ENCODE results near the gene RNF31. TPM values are rescaled to one million over a fixed set of nuclear protein-coding genes. Genes with fewer than 3 reads are reported as not detected.
A peak's percentile ranks its signal among the peaks of the same experiment; 100 is the strongest.

RNF31 gene
- polyA plus RNA-seq, 1 donor from 2014 or later, result 98.7 TPM

DNA sequence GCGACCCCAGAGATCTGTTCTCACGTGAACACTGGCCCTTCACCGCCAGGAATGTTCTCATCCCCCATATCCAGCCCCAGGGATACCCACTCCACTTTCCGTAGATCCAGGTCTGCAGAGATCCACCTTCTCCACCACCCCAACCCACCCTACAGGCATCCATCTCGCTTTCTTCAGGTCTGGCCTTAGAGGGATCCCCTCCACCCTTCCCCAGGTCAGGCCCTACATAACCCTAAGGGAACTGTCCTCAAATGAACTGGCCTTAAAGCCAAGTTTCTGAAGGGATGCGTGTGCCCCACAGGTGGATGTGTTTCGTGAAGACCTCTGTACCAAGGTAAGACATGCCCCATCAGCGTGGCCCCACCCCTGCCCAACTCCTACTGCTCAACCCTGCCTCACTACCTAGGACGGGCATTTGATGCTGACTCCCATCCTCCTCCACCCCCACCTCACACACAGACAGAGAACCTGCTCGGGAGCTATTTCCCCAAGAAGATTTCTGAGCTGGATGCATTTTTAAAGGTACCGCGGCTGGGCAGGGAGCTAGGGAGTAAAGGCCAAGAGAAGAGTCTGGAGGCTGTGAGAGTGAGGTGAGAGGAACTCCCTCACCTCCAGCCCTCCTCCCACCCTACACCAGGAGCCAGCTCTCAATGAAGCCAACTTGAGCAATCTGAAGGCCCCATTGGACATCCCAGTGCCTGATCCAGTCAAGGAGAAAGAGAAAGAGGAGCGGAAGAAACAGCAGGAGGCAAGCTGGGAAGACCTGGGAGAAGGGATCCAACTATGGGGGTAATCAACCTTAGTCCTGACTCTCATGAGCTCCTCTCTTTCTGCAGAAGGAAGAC lies 10.4 kb upstream of the RNF31 start:
- Histone ChIP-seq H3K79me2 (replicated peaks; ENCODE audit: insufficient read depth, low read length) (peaks cover 10% of the 10 kb centered on the region), H3K9me3 (ENCODE audit: low read length) (no peaks in the 10 kb centered on the region), H3K36me3 (ENCODE audit: insufficient read depth, low read length) (no peaks in the 10 kb centered on the region), H3K4me3 (ENCODE audit: low read length) (peak overlapping the region; percentile 74), H4K20me1 (ENCODE audit: insufficient read depth) (no peaks in the 10 kb centered on the region), H3K27ac (ENCODE audit: low read length) (no peak overlapping the region), H3K27me3 (ENCODE audit: insufficient read depth, low read depth, low read length) (no peaks in the 10 kb centered on the region), H3K9ac (ENCODE audit: low read length) (peak overlapping the region; percentile 67), H3K4me2 (ENCODE audit: low read length) (no peak overlapping the region), H3F3A (ENCODE audit: insufficient read depth, low read length, poor library complexity, severe bottlenecking) (peaks cover 8% of the 10 kb centered on the region), H3K9me2 (ENCODE audit: insufficient read depth, low read length) (no peaks in the 10 kb centered on the region), H2AFZ (ENCODE audit: low read depth, low read length) (no peak overlapping the region)
- TF ChIP-seq RAD21 (conservative IDR thresholded peaks at IDR 0.05) (no peak), SMC3 (conservative IDR thresholded peaks at IDR 0.05; ENCODE audit: poor library complexity) (no peak), POLR2AphosphoS5 (IDR thresholded peaks at IDR 0.05) (no peak), TAF1 (IDR thresholded peaks at IDR 0.05; ENCODE audit: low read depth) (no peak), MXI1 (conservative IDR thresholded peaks at IDR 0.05; ENCODE audit: poor library complexity, severe bottlenecking) (no peak), EP300 (conservative IDR thresholded peaks at IDR 0.05; ENCODE audit: poor library complexity, severe bottlenecking) (no peak), EZH2 (IDR thresholded peaks at IDR 0.05; ENCODE audit: borderline replicate concordance, insufficient read depth, low read length, poor library complexity, severe bottlenecking) (no peak)
- TF ChIP-seq, protein P1, sequence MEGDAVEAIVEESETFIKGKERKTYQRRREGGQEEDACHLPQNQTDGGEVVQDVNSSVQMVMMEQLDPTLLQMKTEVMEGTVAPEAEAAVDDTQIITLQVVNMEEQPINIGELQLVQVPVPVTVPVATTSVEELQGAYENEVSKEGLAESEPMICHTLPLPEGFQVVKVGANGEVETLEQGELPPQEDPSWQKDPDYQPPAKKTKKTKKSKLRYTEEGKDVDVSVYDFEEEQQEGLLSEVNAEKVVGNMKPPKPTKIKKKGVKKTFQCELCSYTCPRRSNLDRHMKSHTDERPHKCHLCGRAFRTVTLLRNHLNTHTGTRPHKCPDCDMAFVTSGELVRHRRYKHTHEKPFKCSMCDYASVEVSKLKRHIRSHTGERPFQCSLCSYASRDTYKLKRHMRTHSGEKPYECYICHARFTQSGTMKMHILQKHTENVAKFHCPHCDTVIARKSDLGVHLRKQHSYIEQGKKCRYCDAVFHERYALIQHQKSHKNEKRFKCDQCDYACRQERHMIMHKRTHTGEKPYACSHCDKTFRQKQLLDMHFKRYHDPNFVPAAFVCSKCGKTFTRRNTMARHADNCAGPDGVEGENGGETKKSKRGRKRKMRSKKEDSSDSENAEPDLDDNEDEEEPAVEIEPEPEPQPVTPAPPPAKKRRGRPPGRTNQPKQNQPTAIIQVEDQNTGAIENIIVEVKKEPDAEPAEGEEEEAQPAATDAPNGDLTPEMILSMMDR (IDR thresholded peaks at IDR 0.05; ENCODE audit: poor library complexity, severe bottlenecking), result no peak
- TF ChIP-seq, protein P2, sequence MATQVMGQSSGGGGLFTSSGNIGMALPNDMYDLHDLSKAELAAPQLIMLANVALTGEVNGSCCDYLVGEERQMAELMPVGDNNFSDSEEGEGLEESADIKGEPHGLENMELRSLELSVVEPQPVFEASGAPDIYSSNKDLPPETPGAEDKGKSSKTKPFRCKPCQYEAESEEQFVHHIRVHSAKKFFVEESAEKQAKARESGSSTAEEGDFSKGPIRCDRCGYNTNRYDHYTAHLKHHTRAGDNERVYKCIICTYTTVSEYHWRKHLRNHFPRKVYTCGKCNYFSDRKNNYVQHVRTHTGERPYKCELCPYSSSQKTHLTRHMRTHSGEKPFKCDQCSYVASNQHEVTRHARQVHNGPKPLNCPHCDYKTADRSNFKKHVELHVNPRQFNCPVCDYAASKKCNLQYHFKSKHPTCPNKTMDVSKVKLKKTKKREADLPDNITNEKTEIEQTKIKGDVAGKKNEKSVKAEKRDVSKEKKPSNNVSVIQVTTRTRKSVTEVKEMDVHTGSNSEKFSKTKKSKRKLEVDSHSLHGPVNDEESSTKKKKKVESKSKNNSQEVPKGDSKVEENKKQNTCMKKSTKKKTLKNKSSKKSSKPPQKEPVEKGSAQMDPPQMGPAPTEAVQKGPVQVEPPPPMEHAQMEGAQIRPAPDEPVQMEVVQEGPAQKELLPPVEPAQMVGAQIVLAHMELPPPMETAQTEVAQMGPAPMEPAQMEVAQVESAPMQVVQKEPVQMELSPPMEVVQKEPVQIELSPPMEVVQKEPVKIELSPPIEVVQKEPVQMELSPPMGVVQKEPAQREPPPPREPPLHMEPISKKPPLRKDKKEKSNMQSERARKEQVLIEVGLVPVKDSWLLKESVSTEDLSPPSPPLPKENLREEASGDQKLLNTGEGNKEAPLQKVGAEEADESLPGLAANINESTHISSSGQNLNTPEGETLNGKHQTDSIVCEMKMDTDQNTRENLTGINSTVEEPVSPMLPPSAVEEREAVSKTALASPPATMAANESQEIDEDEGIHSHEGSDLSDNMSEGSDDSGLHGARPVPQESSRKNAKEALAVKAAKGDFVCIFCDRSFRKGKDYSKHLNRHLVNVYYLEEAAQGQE (IDR thresholded peaks at IDR 0.05; ENCODE audit: borderline replicate concordance), result no peak

DNA sequence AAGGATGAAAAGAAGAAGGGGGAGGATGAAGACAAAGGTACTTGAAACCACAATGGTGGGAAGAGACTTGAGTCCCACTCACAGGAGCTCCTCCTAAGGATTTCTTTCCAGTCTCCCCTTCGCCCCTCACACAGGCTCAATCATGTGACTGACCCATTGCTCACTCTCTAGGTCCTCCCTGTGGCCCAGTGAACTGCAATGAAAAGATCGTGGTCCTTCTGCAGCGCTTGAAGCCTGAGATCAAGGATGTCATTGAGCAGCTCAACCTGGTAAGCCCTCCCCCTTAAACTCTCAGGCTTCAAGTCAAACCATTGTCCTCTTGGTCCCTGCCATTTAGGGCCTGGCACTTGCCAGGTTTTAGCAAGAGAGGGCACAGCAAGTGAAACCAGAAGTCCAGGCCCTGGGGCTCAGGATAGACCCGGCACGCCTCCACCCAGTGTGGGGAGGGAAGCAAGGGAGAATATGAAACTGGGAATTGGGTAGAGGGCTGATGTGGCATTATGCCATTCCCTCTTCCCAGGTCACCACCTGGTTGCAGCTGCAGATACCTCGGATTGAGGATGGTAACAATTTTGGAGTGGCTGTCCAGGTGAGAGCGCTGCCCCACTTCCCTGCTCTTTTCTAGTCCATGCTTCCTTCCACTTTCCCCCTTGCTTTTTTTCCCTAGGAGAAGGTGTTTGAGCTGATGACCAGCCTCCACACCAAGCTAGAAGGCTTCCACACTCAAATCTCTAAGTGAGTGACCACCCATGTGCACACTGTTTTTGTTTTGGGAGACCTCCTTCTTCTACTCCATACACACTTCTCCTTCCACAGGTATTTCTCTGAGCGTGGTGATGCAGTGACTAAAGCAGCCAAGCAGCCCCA lies 9.5 kb upstream of the RNF31 start:
- no peaks in the 10 kb centered on the region for H4K20me1 ChIP-seq (ENCODE audit: insufficient read depth)
- H3F3A ChIP-seq (ENCODE audit: insufficient read depth, low read length, poor library complexity, severe bottlenecking), result peaks cover 11% of the 10 kb centered on the region
- H3K9me3 ChIP-seq (ENCODE audit: low read length), result no peaks in the 10 kb centered on the region
- TF ChIP-seq EZH2 (IDR thresholded peaks at IDR 0.05; ENCODE audit: borderline replicate concordance, insufficient read depth, low read length, poor library complexity, severe bottlenecking) (no peak), SMC3 (conservative IDR thresholded peaks at IDR 0.05; ENCODE audit: poor library complexity) (no peak), RAD21 (conservative IDR thresholded peaks at IDR 0.05) (no peak), TAF1 (IDR thresholded peaks at IDR 0.05; ENCODE audit: low read depth) (no peak), MXI1 (conservative IDR thresholded peaks at IDR 0.05; ENCODE audit: poor library complexity, severe bottlenecking) (no peak), POLR2AphosphoS5 (IDR thresholded peaks at IDR 0.05) (no peak), EP300 (conservative IDR thresholded peaks at IDR 0.05; ENCODE audit: poor library complexity, severe bottlenecking) (no peak)
- TF ChIP-seq, protein P1 (IDR thresholded peaks at IDR 0.05; ENCODE audit: poor library complexity, severe bottlenecking), result no peak
- TF ChIP-seq, protein P2 (IDR thresholded peaks at IDR 0.05; ENCODE audit: borderline replicate concordance), result no peak
- no peaks in the 10 kb centered on the region for H3K36me3 ChIP-seq (ENCODE audit: insufficient read depth, low read length)
- no peak overlapping the region for H3K9ac ChIP-seq (ENCODE audit: low read length)
- H3K4me3 ChIP-seq (ENCODE audit: low read length), result no peak overlapping the region
- peaks cover 10% of the 10 kb centered on the region for H3K79me2 ChIP-seq (replicated peaks; ENCODE audit: insufficient read depth, low read length)
- no peaks in the 10 kb centered on the region for H3K9me2 ChIP-seq (ENCODE audit: insufficient read depth, low read length)
- no peaks in the 10 kb centered on the region for H3K27me3 ChIP-seq (ENCODE audit: insufficient read depth, low read depth, low read length)
- no peak overlapping the region for H3K27ac ChIP-seq (ENCODE audit: low read length)
- H3K4me2 ChIP-seq (ENCODE audit: low read length), result no peak overlapping the region
- no peak overlapping the region for H2AFZ ChIP-seq (ENCODE audit: low read depth, low read length)

Data from neural cell (in vitro differentiated cells).